RKO (cell line): ENCODE measurements around the gene CNTNAP2.

Source experiments
- DNase-seq: peaks from one replicate; pipeline ENCODE4 v3.0.0-alpha.2; 2016; ENCODE audit warnings: low spot score

Gene CNTNAP2

GRCh38 chr7:146591976-146592375 lies 475.4 kb downstream of the CNTNAP2 start:
- DNase-seq, result no peak

DNA sequence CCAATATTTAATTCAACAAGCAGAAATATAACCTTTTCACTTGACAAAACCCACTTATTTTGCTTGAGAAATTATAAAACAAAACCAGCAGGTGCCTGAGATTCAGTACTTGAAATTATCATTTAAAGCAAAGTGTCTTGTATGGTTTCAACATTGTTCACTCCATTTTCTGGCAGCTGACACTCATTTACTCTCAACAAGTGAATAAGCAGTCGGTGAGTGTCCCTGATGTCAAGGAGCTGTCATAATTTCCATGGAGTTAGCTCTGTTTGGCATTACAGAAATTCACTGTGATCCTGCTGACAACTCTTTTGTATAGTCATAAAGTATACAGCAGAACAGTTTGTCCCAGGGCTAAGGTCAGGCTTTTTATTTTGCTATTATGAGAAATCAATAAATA lies 490.0 kb downstream of the CNTNAP2 start:
- no peak for DNase-seq

GRCh38 chr7:146619641-146620040 lies 503.0 kb downstream of the CNTNAP2 start:
- no peak for DNase-seq

GRCh38 chr7:146626912-146627311 lies 510.3 kb downstream of the CNTNAP2 start:
- DNase-seq, result no peak

DNA sequence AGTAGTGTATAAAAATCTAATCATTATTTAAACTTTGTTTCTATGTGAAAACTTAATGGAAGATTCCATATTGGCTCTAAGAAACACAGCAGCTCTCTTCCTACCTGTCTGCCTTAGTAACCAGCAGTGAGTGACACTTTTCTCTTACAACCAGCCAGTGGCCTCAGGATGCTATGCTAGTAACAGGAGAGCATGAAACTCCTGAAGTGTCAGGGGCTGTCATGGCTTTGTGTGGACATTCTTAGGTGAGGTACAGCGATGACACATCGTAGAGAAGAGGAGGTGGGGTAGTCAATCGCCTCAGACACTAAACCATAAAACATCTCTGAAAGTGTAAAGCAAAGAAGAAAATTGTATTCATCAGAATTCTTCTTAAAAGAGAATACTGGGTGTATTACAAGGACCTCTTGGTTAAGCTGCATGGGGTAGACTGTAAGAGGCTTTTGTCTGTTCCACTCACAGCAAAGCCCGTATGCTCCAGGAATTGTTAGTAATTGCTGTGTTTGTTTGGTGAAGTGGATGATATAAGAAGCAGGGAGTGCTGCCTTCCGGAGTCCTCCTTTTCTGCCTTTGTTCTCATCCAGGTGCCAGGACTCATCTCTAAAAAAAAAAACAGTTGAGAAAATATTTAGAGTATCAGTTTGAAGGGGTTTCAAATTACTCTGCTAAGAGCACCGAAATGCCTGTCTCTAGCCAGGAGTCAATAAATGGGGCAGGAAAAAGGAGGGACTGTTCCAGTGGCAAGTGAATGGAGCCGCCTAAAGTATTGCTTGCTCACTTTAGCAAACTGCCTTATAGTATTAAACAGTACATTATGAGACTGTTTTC lies 518.8 kb downstream of the CNTNAP2 start:
- no peak for DNase-seq

DNA sequence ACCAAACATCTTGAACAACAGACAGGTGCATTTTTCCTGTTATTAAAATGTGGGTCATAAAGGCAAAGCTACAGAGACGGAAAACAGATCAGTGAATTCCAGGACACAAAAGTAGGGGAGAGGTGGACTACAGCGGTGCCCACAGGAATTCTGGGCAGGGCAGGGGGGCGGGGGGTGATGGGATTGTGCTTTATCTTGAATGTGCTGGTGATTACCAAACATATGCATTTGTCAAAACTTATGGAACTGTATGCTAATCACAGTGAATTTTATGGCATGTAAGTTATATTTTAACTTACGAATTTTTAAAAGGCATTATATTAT lies 519.4 kb downstream of the CNTNAP2 start:
- no peak for DNase-seq

GRCh38 chr7:146636581-146636980 lies 520.0 kb downstream of the CNTNAP2 start:
- no peak for DNase-seq

- DNase-seq, result no peak
These were observed 522.7 kb downstream of the CNTNAP2 start for GRCh38 chr7:146639291-146639690.

- no peak for DNase-seq
These were observed 524.9 kb downstream of the CNTNAP2 start for GRCh38 chr7:146641491-146641890.

DNA sequence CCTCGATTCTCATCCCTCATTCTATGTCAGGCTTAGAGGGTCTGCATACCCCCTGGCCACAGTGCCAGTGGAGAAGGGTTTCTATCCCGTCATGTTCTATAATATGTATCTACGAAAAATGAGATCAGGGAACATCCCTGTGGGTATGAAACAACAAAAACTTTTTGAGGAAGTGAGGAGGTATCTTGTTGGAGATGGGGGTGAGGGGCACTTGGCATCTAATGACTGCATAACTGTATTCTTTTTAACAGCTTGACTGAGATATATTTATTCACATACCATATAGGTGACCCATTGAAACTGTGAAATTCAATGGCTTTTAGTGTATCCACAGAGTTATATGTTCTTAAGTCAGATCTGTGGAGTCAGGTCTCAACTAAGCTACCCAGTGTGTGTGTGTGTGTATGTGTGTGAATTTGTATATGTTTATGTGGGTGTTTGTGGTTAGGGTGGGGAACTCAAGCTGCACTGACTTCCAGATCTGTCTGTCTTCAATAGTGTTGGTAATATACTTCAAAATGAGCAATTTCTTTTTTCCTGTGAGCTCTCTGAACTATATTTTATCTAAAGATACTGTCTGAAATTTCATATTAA lies 528.9 kb downstream of the CNTNAP2 start:
- DNase-seq, result no peak

GRCh38 chr7:146647445-146647844 lies 530.8 kb downstream of the CNTNAP2 start:
- no peak for DNase-seq

DNA sequence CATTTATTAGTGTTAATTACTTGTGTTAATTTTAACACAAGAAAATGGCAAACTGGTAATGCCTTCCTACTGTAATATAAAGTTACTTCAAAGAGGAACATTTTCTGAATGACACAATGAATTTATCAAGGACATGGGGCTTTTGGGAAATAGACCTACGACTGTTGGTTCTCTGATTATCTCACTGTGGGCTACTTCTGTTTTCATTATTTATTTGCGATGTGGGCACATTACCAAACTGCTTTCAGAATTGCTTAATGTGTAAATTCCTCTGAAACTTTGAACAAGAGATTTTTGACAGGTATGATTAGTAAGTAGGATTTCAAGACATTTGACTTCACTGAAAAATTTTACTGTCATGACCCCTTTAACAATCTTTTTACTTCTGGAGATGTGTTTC lies 535.6 kb downstream of the CNTNAP2 start:
- no peak for DNase-seq

GRCh38 chr7:146654048-146654447 lies 537.4 kb downstream of the CNTNAP2 start:
- no peak for DNase-seq

DNA sequence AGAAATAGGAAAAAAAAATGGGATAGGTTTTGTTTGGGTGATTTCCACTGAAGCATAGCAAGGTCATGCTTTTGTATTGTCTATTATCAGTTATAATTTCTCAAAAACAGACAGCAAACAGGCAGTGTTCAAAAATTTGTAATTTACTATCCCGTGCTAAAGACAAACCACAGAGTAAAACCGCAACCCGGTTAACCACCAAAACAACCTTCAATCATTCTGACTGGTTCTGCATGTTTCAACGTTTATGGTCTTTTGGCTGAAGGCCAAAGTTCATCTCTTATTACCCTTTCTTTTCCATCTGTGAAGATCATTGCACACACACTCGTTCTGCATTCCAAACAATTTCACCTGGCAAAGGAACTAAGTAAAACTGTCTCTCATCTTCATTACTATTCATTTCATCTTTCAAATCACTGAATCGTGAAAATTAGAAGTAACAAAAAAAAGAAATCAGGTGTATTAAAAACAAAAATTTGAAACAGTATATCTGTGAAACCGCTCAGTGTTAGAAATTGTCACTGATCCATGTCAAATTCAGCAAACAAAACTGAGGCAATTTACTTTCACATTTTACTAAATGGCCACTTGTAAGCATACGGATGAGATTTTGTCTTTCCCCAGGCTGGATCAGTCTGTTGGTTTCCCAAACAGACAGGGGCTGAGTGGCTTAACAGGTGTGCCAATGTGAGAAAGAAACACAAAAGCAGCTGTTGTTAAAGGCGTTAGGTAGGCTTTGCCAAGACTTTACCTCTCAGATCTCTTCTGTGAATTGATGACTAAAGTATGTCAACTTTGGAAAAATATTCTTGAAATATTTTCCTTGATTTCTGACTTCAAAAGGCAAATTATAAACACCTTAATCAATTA lies 539.6 kb downstream of the CNTNAP2 start:
- DNase-seq, result no peak

DNA sequence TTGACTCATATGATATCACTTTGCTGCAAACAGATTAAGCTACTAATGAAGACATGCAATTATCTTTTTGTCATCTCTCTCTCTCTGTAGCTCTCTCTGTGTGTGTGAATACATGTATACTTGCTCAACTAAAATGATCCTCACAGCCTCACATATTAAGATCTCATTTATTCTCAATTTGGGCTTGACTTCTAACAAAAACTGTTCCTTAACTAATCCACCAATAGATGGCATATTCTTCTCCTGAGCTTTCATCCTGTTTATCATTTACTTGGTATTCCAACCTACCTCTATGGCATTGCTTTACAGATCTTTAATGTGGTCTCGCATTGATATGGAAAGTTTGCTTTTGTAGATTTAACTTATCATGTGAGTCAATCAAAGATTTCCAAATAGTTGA lies 540.4 kb downstream of the CNTNAP2 start:
- peak; percentile 8 for DNase-seq

DNA sequence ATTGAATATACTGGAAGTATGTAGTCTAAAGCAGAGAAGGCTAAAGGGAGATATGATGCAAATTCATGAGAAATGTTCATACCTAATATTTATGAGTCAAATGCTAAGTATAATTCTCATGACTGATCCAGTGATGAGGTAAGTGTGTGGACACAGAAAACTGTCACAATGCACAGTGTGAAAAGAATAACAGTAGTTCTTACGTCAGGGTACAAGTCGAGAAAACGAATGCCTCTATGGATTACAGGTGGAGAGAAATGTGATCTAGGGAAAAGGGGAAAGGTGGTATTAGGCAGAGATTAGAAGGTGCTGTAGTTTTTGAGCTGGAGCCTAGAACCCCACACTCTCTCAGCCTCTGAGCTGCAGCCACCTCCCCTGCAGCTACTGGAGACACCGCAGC lies 542.0 kb downstream of the CNTNAP2 start:
- DNase-seq, result no peak

DNA sequence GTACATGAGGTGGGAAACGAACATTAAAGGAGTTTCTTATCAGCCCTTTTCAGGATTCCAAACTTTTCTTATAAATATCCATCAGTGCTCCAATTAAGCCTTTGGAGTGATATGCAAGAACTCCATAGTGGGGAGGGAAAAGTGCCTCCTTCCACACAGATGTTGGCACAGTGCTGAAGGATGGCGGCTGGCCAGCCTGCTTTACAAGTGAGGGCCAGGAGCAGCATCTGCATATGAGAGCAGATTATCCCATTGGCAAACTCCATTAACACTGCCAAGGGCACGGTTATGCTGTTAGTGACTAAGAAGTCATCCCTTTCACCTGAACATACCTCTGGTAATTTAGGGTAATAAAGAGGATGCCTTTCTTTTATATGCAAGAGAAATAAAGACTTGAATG lies 543.1 kb downstream of the CNTNAP2 start:
- no peak for DNase-seq

- no peak for DNase-seq
These were observed 544.2 kb downstream of the CNTNAP2 start for GRCh38 chr7:146660839-146661238.

DNA sequence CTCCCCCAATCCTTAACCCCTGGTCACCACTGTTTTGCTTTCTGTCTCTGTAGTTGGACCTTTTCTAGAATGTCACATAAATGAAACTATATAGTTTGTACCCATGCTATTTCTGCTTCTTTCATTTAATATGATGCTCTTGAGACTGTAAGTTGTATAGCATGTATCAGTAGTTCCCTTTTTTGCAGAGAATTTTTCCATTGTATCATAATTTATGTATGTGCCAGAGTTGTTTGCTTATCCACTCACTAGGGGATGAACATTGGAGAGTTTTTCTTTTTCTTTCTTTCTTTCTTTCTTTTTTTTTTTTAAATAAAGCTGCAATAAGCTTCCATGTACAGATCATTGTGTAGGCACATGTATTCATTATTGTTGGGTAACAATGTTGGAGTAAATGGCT lies 544.8 kb downstream of the CNTNAP2 start:
- DNase-seq, result no peak

DNA sequence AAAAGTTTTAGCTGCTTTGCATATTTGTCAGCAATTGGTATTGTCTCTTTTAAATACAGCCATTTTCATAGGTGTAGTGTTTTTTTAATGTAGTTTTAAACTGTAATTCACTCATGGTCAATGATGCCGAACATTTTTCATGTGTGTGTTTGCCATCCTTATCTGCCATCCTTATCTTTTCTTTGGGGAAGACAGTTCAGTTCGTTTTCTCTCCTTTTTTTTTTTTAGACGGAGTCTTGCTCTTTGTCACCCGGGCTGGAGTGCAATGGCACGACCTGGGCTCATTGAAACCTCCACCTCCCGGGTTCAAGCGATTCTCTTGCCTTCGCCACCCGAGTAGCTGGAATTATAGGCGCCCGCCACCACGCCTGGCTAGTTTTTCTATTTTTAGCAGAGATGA lies 545.3 kb downstream of the CNTNAP2 start:
- DNase-seq, result no peak

GRCh38 chr7:146665023-146665422 lies 548.4 kb downstream of the CNTNAP2 start:
- DNase-seq, result no peak

GRCh38 chr7:146670532-146670931 lies 553.9 kb downstream of the CNTNAP2 start:
- DNase-seq, result no peak

GRCh38 chr7:146681487-146681886 lies 564.9 kb downstream of the CNTNAP2 start:
- DNase-seq, result no peak
